A549 (cell line): ENCODE results near the gene ZFAND4. TPM values are rescaled to one million over a fixed set of nuclear protein-coding genes. Genes with fewer than 3 reads are reported as not detected.
"Not testable (repeated sequence)": the region's sequence is repeated elsewhere in the genome, so short reads cannot be mapped to it uniquely, and the experiment has no call there.

Experiments used
- ATAC-seq, 2 experiments: fragments of 200-7000 bp in 1 of 2; fragments of >200 bp in 1 of 2; cut with Nextera tagmentation in 1 of 2; cut with Tn5 transposase in 1 of 2; 3 replicates each; pipeline versions ENCODE4 v1.8.0 to v1.9.1; 2018 to 2020; ENCODE audit warnings: mild to moderate bottlenecking in 1 of 2, moderate library complexity in 1 of 2
- CTCF ChIA-PET: fragments of 300-600 bp; sonication (Branson Sonifier 250); formaldehyde crosslinking; extraction: SDS; loops from one replicate; lab custom pipeline; 2021; ENCODE audit warnings: antibody characterized with exemption, inconsistent platforms; lab: Yijun Ruan, JAX
- POLR2A ChIA-PET: fragments of 350-600 bp; formaldehyde crosslinking; extraction: SDS; loops from one replicate; lab custom pipeline; 2021; ENCODE audit warnings: antibody characterized with exemption, inconsistent platforms; lab: Yijun Ruan, JAX
- DNase-seq, 2 experiments: peaks; one replicate each; pipeline versions ENCODE4 v3.0.0 to v3.0.0-alpha.2; 2011 to 2016; ENCODE audit warnings: low read depth in 1 of 2, low spot score in 1 of 2
- FAIRE-seq: peaks from 2 replicates; lab custom pipeline; 2011; peaks lifted over from hg19 to GRCh38; lab: Jason Lieb, UNC
- H3K27ac ChIP-seq, 2 experiments: fragments of >200 bp; sonication (Bioruptor Twin); formaldehyde crosslinking; 3 replicates each; pipeline ENCODE4 v1.5.1; 2016 to 2017
- H3K4me1 ChIP-seq: fragments of >200 bp; sonication (Bioruptor Twin); formaldehyde crosslinking; 3 replicates; pipeline ENCODE4 v1.6.1; 2016
- H3K4me2 ChIP-seq: fragments of >200 bp; sonication (Bioruptor Twin); formaldehyde crosslinking; 3 replicates; pipeline ENCODE4 v1.6.1; 2016
- H3K4me3 ChIP-seq: fragments of >200 bp; sonication (Bioruptor Twin); formaldehyde crosslinking; 3 replicates; pipeline ENCODE4 v1.5.1; 2016
- H3K9me3 ChIP-seq: fragments of >200 bp; sonication (Bioruptor Twin); formaldehyde crosslinking; 3 replicates; pipeline ENCODE4 v1.6.1; 2016
- CBX2 ChIP-seq: fragments of 200-600 bp; sonication (generic); IDR thresholded peaks from 2 replicates; pipeline ENCODE4 v1.6.1; 2016; ENCODE audit warnings: low read depth, mild to moderate bottlenecking, borderline replicate concordance
- CHD2 ChIP-seq: fragments of 150-350 bp; IDR thresholded peaks from 2 replicates; pipeline ENCODE4 v1.6.1; 2014; ENCODE audit warnings: low read length; ENCODE audit not compliant: partially characterized antibody
- CHD4 ChIP-seq: fragments of 200-600 bp; sonication (generic); IDR thresholded peaks from 2 replicates; pipeline ENCODE4 v1.6.1; 2016; ENCODE audit warnings: antibody characterized with exemption, mild to moderate bottlenecking, borderline replicate concordance
- EHMT2 ChIP-seq: fragments of 200-600 bp; sonication (generic); IDR thresholded peaks from 2 replicates; pipeline ENCODE4 v1.6.1; 2016; ENCODE audit warnings: antibody characterized with exemption, low read depth, mild to moderate bottlenecking, moderate library complexity
- GATA3 ChIP-seq: IDR thresholded peaks from 2 replicates; pipeline ENCODE4 v1.6.1; 2012; ENCODE audit warnings: borderline replicate concordance
- HEYL ChIP-seq: fragments of 250-450 bp; sonication (Bioruptor Pico); IDR thresholded peaks from 2 replicates; pipeline ENCODE4 v1.8.0; 2021; ENCODE audit warnings: mild to moderate bottlenecking, moderate library complexity
- HOXB5 ChIP-seq: fragments of 250-450 bp; sonication (Bioruptor Pico); IDR thresholded peaks from 2 replicates; pipeline ENCODE4 v1.5.0; 2020; ENCODE audit warnings: mild to moderate bottlenecking, moderate library complexity
- JUN ChIP-seq, 2 experiments: fragments of >200 bp; sonication (Bioruptor Twin); formaldehyde crosslinking; IDR thresholded peaks; 2 replicates in 1 of 2; 3 replicates in 1 of 2; pipeline ENCODE4 v1.6.1; 2016 to 2017
- NPAS2 ChIP-seq: fragments of 250-450 bp; sonication (Bioruptor Pico); IDR thresholded peaks from 2 replicates; pipeline ENCODE4 v1.8.0; 2022; ENCODE audit warnings: mild to moderate bottlenecking, moderate library complexity, borderline replicate concordance
- NR3C1 ChIP-seq: fragments of >200 bp; sonication (Bioruptor Twin); formaldehyde crosslinking; IDR thresholded peaks from 3 replicates; pipeline ENCODE4 v1.6.1; 2017
- PHF8 ChIP-seq: fragments of 200-600 bp; sonication (generic); IDR thresholded peaks from 2 replicates; pipeline ENCODE4 v1.6.1; 2016; ENCODE audit warnings: low read depth, mild to moderate bottlenecking, antibody characterized with exemption, moderate library complexity, borderline replicate concordance
- POLR2A ChIP-seq: IDR thresholded peaks from 2 replicates; pipeline ENCODE4 v1.6.1; 2012; ENCODE audit warnings: mild to moderate bottlenecking, low read length
- RCOR1 ChIP-seq: fragments of 150-350 bp; IDR thresholded peaks from 2 replicates; pipeline ENCODE4 v1.6.1; 2014; ENCODE audit warnings: antibody characterized with exemption, low read length, low read depth
- RFX5 ChIP-seq: fragments of 450-650 bp; IDR thresholded peaks from 2 replicates; pipeline ENCODE4 v1.7.1; 2014; ENCODE audit warnings: antibody characterized with exemption, mild to moderate bottlenecking, moderate library complexity
- SMC3 ChIP-seq: fragments of >200 bp; sonication (Bioruptor Twin); formaldehyde crosslinking; IDR thresholded peaks from 3 replicates; pipeline ENCODE4 v1.6.1; 2018; ENCODE audit warnings: inconsistent platforms
- SREBF2 ChIP-seq: fragments of 450-650 bp; IDR thresholded peaks from 2 replicates; pipeline ENCODE4 v1.6.1; 2014; ENCODE audit warnings: mild to moderate bottlenecking, moderate library complexity
- TFCP2L1 ChIP-seq: fragments of 250-450 bp; sonication (Bioruptor Pico); IDR thresholded peaks from 2 replicates; pipeline ENCODE4 v1.5.0; 2021; ENCODE audit warnings: mild to moderate bottlenecking
- TP53 ChIP-seq: fragments of 250-450 bp; sonication (Bioruptor Pico); IDR thresholded peaks from 2 replicates; pipeline ENCODE4 v1.5.0; 2021; ENCODE audit warnings: mild to moderate bottlenecking, moderate library complexity
- ZC3H11A ChIP-seq: fragments of 450-650 bp; IDR thresholded peaks from 2 replicates; pipeline ENCODE4 v1.6.1; 2014; ENCODE audit warnings: antibody characterized with exemption, mild to moderate bottlenecking
- ZSCAN20 ChIP-seq: fragments of 250-450 bp; sonication (Bioruptor Pico); IDR thresholded peaks from 2 replicates; pipeline ENCODE4 v1.8.0; 2022; ENCODE audit warnings: mild to moderate bottlenecking, moderate library complexity
- WGBS: methylation state at CpG from one replicate; pipeline ENCODE4 v1.1.6; 2017; ENCODE audit errors: missing lambda C conversion rate; 5-methylcytosine and 5-hydroxymethylcytosine counted together
- polyA plus RNA-seq, 4 experiments: library from polyadenylated mRNA; depleted of rRNA in 3 of 4; stranded (reverse); fragments of >200 nt; fragmentation: RNase III in 1 of 4; extraction: RNeasy Plus Mini Kit Qiagen cat#74134 plus additional on column Dnase treatment in 1 of 4; gene quantifications; 2 replicates in 3 of 4; 3 replicates in 1 of 4; pipeline ENCODE4 v1.2.3, GENCODE V29; 2011 to 2017
- TF ChIP-seq, protein P1 (sequence below): fragments of >200 bp; sonication (Bioruptor Twin); formaldehyde crosslinking; IDR thresholded peaks from 2 replicates; pipeline ENCODE4 v1.6.1; 2016
- TF ChIP-seq, protein P2 (sequence below): fragments of 450-650 bp; IDR thresholded peaks from 2 replicates; pipeline ENCODE4 v1.6.1; 2014; ENCODE audit warnings: antibody characterized with exemption
- TF ChIP-seq, protein P3 (sequence below): fragments of 250-450 bp; sonication (Bioruptor Pico); IDR thresholded peaks from 2 replicates; pipeline ENCODE4 v1.5.0; 2020; ENCODE audit warnings: low read depth, mild to moderate bottlenecking, moderate library complexity

ZFAND4 gene
- polyA plus RNA-seq, 2 of the 4 experiments (the other 2 are of a cell fraction) = 4.5 to 7.4 TPM

DNA sequence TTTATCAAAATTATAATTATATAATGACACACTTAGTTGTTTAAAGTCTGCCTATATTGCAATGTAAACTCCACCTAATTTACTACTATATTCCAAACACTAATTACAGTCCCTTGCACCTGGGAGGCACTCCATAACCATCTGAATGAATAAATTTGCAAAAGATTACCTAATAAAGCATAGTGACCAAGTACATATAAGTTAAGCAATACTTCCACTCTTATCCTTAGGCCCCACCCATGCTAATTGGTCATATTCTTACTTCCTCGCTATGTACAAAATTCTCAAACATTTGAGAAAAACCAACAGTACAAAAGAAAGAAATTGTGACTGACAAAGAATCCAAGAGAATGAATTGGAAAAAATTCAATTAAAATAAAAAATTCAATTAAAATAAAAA is 65.3 kb downstream of the ZFAND4 start:
- WGBS = 97% methylated on average over 1 of the region's 1 CpG
- no peak for FAIRE-seq
- no peaks in the 10 kb centered on the region for H3K4me1 ChIP-seq
- no peak for DNase-seq
- ATAC-seq = no peak
- no peak overlapping the region for H3K4me2 ChIP-seq
- no peak overlapping the region for H3K4me3 ChIP-seq
- ChIA-PET POLR2A (no interaction called here), CTCF (no interaction called here)
- no peaks in the 10 kb centered on the region for H3K9me3 ChIP-seq
- H3K27ac ChIP-seq = no peak overlapping the region
- TF ChIP-seq TP53 = no peak
- no peak for TF ChIP-seq RFX5
- no peak for TF ChIP-seq RCOR1
- no peak for TF ChIP-seq HOXB5 (CRISPR knock-in tag)
- TF ChIP-seq, protein P1, sequence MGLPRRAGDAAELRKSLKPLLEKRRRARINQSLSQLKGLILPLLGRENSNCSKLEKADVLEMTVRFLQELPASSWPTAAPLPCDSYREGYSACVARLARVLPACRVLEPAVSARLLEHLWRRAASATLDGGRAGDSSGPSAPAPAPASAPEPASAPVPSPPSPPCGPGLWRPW = no peak
- no peak for TF ChIP-seq CHD2

DNA sequence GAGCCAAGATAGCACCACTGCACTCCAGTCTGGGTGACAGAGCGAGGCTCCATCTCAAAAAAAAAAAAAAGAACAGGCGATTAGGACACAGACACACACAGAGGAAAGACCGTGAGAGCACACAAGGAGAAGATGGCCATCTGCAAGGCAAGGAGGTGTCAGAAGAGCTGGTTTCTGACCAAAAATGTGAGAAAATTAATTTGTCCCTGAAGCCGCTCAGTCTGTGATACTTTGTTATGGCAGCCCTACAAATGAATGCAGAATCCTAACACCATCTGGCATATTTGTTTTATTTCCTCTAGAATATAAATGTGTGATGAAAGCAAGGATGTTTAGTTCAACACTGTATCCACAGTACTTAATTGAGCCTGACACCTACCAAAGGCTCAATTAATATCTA is 69.7 kb downstream of the ZFAND4 start:
- Histone ChIP-seq H3K4me1 (no peaks in the 10 kb centered on the region), H3K4me2 (no peak overlapping the region), H3K27ac (no peak overlapping the region), H3K9me3 (no peaks in the 10 kb centered on the region), H3K4me3 (no peak overlapping the region)
- no peak for TF ChIP-seq HEYL (CRISPR knock-in tag)
- TF ChIP-seq CBX2 = no peak
- TF ChIP-seq POLR2A = no peak
- TF ChIP-seq RFX5 = no peak
- no peak for TF ChIP-seq NPAS2
- no peak for TF ChIP-seq CHD4
- TF ChIP-seq JUN (IDR thresholded peaks at IDR 0.05) = no peak
- no peak for TF ChIP-seq TP53
- TF ChIP-seq PHF8 = no peak
- TF ChIP-seq, protein P2, sequence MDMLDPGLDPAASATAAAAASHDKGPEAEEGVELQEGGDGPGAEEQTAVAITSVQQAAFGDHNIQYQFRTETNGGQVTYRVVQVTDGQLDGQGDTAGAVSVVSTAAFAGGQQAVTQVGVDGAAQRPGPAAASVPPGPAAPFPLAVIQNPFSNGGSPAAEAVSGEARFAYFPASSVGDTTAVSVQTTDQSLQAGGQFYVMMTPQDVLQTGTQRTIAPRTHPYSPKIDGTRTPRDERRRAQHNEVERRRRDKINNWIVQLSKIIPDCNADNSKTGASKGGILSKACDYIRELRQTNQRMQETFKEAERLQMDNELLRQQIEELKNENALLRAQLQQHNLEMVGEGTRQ = no peak
- TF ChIP-seq SREBF2 = no peak
- TF ChIP-seq, protein P1 = no peak
- no peak for TF ChIP-seq EHMT2
- TF ChIP-seq SMC3 = no peak
- no peak for TF ChIP-seq NR3C1
- TF ChIP-seq ZSCAN20 (CRISPR knock-in tag) = no peak
- TF ChIP-seq, protein P3, sequence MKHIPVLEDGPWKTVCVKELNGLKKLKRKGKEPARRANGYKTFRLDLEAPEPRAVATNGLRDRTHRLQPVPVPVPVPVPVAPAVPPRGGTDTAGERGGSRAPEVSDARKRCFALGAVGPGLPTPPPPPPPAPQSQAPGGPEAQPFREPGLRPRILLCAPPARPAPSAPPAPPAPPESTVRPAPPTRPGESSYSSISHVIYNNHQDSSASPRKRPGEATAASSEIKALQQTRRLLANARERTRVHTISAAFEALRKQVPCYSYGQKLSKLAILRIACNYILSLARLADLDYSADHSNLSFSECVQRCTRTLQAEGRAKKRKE (CRISPR knock-in tag) = no peak
- no peak for TF ChIP-seq GATA3
- TF ChIP-seq TFCP2L1 = no peak
- TF ChIP-seq HOXB5 (CRISPR knock-in tag) = no peak
- ChIA-PET CTCF (interaction anchor here (1.2 to 1.8 kb wide), 2 partner anchors 13 to 138 kb away, joined by 3 to 7 read pairs; no protein-coding TSS in a partner anchor), POLR2A (no interaction called here)
- ATAC-seq = no peak
- 79% methylated on average over 4 of the region's 4 CpGs for WGBS
- no peak for DNase-seq
- FAIRE-seq = no peak

DNA sequence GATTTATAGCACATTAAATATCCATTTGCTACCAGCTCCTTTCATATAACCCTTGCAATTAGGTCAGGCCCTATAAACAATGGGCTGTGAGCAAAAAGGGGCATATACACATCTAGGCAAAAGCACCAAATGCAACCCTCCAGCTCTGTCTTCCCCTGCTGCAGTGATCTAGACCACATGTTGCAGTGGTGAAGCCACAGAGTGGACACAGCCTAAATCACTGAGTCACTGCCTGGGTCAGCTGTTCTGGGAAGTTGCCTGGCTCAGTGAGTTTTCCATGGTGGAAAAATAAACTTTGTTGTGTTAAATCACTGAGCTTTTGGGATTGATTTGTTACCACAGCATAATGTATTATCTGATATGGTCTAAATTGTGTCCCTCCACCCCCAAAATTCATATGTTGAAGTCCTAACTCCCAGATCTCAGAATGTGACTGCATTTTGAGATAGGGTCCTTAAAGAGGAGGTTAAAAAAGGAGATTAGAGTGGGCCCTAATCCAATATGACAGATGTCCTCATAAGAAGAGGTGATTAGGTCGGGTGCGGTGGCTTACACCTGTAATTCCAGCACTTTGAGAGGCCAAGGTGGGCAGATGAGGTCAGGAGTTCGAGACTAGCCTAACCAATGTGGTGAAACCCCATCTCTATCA is 70.4 kb downstream of the ZFAND4 start:
- H3K4me1 ChIP-seq = no peaks in the 10 kb centered on the region
- no peak overlapping the region for H3K4me3 ChIP-seq
- no peaks in the 10 kb centered on the region for H3K9me3 ChIP-seq
- ChIA-PET POLR2A (no interaction called here), CTCF (interaction anchor here (1.2 to 1.8 kb wide), 3 partner anchors 14 to 137 kb away, joined by 3 to 7 read pairs (median 3); no protein-coding TSS in a partner anchor)
- FAIRE-seq (no peak), DNase-seq (no peak), ATAC-seq (no peak; a peak in 1 of 6 replicates)
- H3K27ac ChIP-seq = no peak overlapping the region
- H3K4me2 ChIP-seq = no peak overlapping the region
- no peak for TF ChIP-seq ZC3H11A
- 34% methylated on average over 3 of the region's 3 CpGs for WGBS

DNA sequence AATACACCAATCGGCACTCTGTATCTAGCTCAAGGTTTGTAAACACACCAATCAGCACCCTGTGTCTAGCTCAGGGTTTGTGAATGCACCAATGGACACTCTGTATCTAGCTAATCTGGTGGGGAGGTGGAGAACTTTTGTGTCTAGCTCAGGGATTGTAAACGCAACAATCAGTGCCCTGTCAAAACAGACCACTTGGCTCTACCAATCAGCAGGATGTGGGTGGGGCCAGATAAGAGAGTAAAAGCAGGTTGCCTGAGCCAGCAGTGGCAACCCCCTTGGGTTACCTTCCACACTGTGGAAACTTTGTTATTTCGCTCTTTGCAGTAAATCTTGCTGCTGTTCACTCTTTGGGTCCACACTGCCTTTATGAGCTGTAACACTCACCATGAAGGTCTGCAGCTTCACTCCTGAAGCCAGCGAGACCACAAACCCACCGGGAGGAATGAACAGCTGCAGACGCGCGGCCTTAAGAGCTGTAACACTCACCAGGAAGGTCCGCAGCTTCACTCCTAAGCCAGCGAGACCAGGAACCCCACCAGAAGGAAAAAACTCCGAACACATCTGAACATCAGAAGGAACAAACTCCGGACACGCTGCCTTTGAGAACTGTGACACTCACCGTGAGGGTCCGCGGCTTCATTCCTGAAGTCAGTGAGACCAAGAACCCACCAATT is 71.2 kb downstream of the ZFAND4 start:
- DNase-seq, H3K4me2 ChIP-seq, H3K4me1 ChIP-seq, H3K27ac ChIP-seq, FAIRE-seq, ATAC-seq, H3K4me3 ChIP-seq, POLR2A ChIA-PET, H3K9me3 ChIP-seq: not testable (repeated sequence)
- CTCF ChIA-PET = interaction anchor here (1.2 to 1.8 kb wide), 3 partner anchors 15 to 136 kb away, joined by 3 to 7 read pairs (median 3); no protein-coding TSS in a partner anchor
- 83% methylated on average over 16 of the region's 16 CpGs for WGBS

DNA sequence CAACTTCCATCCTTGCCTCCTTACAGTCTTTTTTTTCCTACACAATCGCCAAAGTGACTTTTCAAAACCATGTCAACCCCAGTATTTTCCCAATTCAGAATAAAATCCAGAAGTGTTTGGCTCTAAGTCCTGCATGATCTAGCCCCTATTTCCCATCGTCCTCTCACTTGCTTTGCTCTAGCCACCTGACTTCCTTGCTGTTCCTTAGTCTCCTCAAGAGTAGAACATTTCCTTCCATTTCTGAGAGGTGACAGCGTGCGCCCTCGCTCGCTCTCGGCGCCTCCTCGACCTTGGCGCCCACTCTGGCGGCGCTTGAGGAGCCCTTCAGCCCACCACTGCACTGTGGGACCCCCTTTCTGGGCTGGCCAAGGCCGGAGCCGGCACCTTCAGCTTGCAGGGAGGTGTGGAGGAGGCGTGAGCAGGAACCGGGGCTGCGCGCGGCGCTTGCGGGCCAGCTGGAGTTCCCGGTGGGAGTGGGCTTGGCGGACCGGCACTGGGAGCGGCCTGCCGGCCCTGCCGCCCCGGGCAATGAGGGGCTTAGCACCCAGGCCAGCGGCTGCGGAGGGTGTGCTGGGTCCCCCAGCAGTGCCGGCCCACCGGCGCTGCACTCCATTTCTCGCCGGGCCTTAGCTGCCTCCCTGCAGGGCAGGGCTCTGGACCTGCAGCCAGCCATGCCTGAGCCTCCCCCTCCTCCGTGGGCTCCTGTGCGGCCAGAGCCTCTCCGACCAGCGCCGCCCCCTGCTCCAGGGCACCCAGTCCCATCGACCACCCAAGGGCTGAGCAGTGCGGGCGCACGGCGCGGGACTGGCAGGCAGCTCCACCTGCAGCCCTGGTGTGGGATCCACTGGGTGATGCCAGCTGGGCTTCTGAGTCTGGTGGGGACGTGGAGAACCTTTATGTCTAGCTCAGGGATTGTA is 72.0 kb downstream of the ZFAND4 start:
- POLR2A ChIA-PET, H3K4me2 ChIP-seq, H3K9me3 ChIP-seq, H3K4me3 ChIP-seq, H3K27ac ChIP-seq, ATAC-seq, H3K4me1 ChIP-seq, DNase-seq, FAIRE-seq: not testable (repeated sequence)
- CTCF ChIA-PET = interaction anchor here (0.6 to 1.3 kb wide), 2 partner anchors 70 to 124 kb away, joined by 3 to 4 read pairs; no protein-coding TSS in a partner anchor
- WGBS = 73% methylated on average over 25 of the region's 47 CpGs
